SU-DHL-6 (cell line): Measurements from ENCODE around the gene AMELX.

ENCODE experiments used
- EZH2phosphoT487 ChIP-seq: fragments of 200-600 bp; sonication (generic), shearing (Covaris generic); conservative IDR thresholded peaks from 2 replicates; pipeline ENCODE4 v1.6.1; 2018; ENCODE audit warnings: mild to moderate bottlenecking, antibody characterized with exemption, low read length, moderate library complexity, mixed read lengths
- TF ChIP-seq, protein P1 (sequence below): fragments of 200-600 bp; sonication (generic); IDR thresholded peaks from one replicate; pipeline ENCODE4 v1.5.1; 2017; ENCODE audit warnings: antibody characterized with exemption, mild to moderate bottlenecking, low read length, moderate library complexity; ENCODE audit not compliant: insufficient read depth, poor library complexity, severe bottlenecking

DNA sequence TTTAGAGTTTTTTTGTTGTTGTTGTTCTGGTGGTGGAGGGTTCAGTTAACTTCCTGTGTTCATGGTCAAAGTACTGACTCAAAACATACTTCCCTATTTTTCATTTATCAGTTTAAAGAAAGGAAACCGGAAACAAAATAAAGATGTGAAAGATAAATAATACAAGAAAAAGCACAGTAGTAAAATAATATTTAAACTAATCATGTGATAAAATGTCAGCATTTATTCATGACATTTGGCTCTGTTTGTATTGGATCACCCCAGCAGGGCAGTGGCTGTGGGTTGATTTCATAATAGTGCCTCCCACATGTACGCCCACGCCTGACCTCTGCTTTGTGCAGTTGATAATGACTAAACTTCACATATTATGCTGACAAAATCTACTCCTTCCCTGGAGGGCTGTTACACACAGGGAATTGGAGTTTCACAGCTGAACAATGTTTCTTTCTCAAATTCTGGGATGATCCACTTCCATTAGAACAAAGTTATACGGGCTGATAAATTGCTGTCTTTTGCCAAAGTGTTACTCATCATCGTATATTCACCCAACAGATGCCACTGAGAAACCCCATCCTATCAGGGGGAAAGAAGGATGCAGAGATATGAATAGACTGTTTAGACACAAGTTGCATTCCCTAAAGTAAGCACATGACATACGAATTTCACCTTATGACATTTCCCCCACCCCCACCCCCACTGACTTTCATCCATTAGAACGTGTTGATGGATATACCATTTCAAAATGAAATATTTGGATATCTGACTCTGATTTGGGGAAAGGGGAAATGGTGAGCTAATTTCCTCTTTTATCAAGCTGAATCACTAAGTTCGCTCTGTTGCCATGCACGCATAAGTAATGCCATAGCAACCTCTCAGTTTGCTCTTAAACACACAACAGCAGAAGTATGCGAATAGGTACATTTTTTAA is 48.3 kb downstream of the AMELX start:
- TF ChIP-seq, protein P1, sequence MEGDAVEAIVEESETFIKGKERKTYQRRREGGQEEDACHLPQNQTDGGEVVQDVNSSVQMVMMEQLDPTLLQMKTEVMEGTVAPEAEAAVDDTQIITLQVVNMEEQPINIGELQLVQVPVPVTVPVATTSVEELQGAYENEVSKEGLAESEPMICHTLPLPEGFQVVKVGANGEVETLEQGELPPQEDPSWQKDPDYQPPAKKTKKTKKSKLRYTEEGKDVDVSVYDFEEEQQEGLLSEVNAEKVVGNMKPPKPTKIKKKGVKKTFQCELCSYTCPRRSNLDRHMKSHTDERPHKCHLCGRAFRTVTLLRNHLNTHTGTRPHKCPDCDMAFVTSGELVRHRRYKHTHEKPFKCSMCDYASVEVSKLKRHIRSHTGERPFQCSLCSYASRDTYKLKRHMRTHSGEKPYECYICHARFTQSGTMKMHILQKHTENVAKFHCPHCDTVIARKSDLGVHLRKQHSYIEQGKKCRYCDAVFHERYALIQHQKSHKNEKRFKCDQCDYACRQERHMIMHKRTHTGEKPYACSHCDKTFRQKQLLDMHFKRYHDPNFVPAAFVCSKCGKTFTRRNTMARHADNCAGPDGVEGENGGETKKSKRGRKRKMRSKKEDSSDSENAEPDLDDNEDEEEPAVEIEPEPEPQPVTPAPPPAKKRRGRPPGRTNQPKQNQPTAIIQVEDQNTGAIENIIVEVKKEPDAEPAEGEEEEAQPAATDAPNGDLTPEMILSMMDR, result no peak
- TF ChIP-seq EZH2phosphoT487, result no peak
